GM21529 (cell line): Measurements from ENCODE around the gene SLC16A10.
"Not testable (repeated sequence)": the region's sequence is repeated elsewhere in the genome, so short reads cannot be mapped to it uniquely, and the experiment has no call there.

Experiments used
- ATAC-seq: cut with Tn5 transposase; IDR thresholded peaks from one replicate; pipeline ENCODE4 v1.9.1; 2021; ENCODE audit not compliant: unreplicated experiment

SLC16A10 gene

GRCh38 chr6:111087106-111087835 lies at the start of gene SLC16A10:
TSS of gene SLC16A10 (plus strand) at chr6:111087503. CDS start at chr6:111087753, 250 bp downstream.
- ATAC-seq: peak; percentile 83

GRCh38 chr6:111038534-111039252 lies 48.6 kb upstream of the SLC16A10 start:
- ATAC-seq: peak; percentile 75

- ATAC-seq: no peak
Observed at GRCh38 chr6:111041917-111042316, 45.4 kb upstream of the SLC16A10 start.

GRCh38 chr6:111047244-111047643 lies 40.1 kb upstream of the SLC16A10 start:
- no peak for ATAC-seq

GRCh38 chr6:111050261-111051023 lies 36.9 kb upstream of the SLC16A10 start:
- no peak for ATAC-seq

GRCh38 chr6:111052171-111052570 lies 35.1 kb upstream of the SLC16A10 start:
- no peak for ATAC-seq

- ATAC-seq: no peak
Observed at GRCh38 chr6:111057074-111057752, 30.1 kb upstream of the SLC16A10 start.

- ATAC-seq: no peak
Observed at GRCh38 chr6:111061508-111061907, 25.8 kb upstream of the SLC16A10 start.

GRCh38 chr6:111061985-111062384 lies 25.3 kb upstream of the SLC16A10 start:
- not testable (repeated sequence) for ATAC-seq

- not testable (repeated sequence) for ATAC-seq
Observed at GRCh38 chr6:111062860-111063259, 24.4 kb upstream of the SLC16A10 start.

GRCh38 chr6:111068109-111068865 lies 19.0 kb upstream of the SLC16A10 start:
- ATAC-seq: no peak

GRCh38 chr6:111068866-111069234 lies 18.5 kb upstream of the SLC16A10 start:
- ATAC-seq: no peak

- ATAC-seq: no peak
Observed at GRCh38 chr6:111069382-111070104, 17.8 kb upstream of the SLC16A10 start.

GRCh38 chr6:111070105-111071005 lies 16.9 kb upstream of the SLC16A10 start:
- ATAC-seq: no peak

- no peak for ATAC-seq
Observed at GRCh38 chr6:111072801-111073360, 14.4 kb upstream of the SLC16A10 start.

- ATAC-seq: no peak
Observed at GRCh38 chr6:111074311-111074710, 13.0 kb upstream of the SLC16A10 start.

- ATAC-seq: no peak
Observed at GRCh38 chr6:111076024-111076695, 11.1 kb upstream of the SLC16A10 start.

GRCh38 chr6:111080698-111081097 lies 6.6 kb upstream of the SLC16A10 start:
- no peak for ATAC-seq
